ENCODE results near the gene TMEM184A.

TMEM184A gene

GRCh38 chr7:1550846-1551155, 5.2 kb downstream of the TMEM184A start:
- no peak for DNase-seq (ENCODE audit: low read depth in 2 of 2)

DNA sequence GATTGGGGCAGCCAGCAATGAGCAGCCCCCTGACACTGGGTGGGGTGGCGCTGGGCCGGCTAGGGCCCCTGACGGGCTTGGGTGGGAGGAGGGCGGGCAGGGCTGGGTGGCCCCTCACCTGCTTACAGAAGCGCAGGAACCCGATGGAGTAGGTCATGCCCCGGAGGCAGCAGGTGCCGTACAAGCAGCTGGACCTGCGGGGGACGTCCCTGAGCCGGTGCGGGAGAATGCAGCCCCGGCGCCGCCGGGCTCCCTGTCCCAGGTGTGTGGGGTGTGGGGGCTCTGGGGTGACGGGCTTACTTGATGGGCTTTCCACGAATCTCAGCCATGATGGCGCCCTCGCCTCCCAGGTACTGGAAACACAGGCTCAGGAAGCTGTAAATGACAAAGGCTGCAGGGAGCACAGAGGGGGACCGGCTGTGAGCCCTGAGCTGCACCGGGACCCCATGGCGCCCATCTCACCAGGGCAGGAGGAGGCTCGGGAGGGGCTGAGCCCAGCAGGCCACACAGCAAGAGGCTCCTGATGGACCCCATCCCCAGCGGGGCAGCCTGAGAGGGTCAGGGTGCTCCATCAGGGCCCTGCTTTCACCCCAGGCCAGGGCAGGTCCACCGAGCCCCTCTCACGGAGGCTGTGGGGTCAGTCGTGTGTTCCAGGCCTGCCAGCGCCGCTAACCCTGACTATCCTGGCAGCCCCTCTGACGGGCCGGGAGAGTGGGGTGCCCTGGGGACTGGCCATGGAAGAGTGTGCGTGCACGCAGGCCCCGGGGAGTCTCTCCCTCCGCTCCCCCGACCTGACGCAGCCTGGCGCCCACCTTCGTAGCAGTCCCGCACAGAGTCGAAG, 5.8 kb downstream of the TMEM184A start:
- no peak for DNase-seq (ENCODE audit: low read depth in 2 of 2)

GRCh38 chr7:1549357-1550004, 6.5 kb downstream of the TMEM184A start:
- DNase-seq (ENCODE audit: low read depth in 2 of 2), result no peak

DNA sequence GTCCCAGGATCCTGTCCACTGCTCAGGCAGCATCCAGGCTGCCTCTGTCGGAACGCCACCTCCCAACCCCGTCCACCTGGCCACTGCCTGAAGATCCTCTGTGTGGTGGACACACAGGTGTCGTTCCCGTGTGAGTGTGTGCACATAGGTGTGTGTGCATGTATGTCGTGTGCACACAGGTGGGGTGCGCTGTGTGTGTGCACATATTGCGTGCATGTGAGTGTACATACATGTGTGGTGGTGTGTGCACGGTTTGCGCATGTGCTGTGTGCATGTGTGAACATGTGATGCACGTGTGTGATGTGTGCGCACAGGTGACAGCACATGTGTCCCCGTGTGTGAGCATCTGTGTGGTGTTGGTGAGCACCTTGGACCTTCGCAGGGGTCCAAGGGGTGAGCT, 7.1 kb downstream of the TMEM184A start:
- DNase-seq (ENCODE audit: low read depth in 2 of 2), result no peak

- DNase-seq (ENCODE audit: low read depth in 2 of 2), result no peak
Measured at GRCh38 chr7:1548438-1548831, 7.6 kb downstream of the TMEM184A start.

- DNase-seq (ENCODE audit: low read depth in 2 of 2), result no peak
Measured at GRCh38 chr7:1547777-1548437, 8.1 kb downstream of the TMEM184A start.

DNA sequence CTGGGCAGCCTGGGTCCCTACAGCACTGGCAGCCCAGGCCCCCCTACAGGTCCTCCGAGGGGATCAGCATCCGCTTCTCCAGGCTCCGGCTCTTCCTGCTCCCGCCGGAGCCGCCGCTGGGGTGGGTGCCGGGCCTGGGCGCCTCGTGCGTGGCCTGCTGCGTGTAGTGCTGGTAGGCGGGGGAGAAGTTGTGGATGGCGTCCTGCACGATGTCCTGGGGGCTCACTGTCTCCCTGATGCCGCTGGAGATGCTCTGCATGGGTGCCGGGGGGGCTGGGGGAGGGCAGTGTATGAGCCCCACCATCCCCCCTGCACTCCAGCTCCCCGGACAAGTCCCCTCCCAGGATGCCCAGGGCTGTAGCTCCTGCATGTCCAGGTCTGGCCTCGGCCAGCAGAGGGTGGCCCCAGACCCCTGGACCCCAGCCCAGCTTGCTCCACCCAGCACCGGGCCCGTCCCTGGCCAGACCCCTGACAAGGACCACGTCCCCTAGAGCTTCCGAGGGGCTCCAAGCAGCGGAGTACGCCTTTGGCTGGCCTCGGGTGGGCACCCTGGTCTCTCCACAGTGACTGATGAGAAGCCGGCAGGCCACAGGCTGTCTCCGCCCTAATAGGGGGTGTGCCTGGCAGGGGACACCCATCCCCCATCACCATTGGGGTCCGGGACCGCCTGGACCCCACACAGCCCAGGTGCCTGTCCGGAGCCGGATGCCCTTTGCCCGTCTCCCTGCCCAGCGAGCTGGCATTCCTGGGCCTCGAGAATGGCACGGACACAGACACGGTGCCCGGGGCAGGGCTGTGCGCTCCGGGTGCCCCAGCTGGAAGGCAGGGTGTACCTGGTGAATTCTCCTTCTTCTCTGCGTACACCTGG, 8.9 kb downstream of the TMEM184A start:
- no peak for DNase-seq (ENCODE audit: low read depth in 2 of 2)

- no peak for DNase-seq (ENCODE audit: low read depth in 2 of 2)
Measured at GRCh38 chr7:1546274-1546908, 9.6 kb downstream of the TMEM184A start.

- no peak for DNase-seq (ENCODE audit: low read depth in 2 of 2)
Measured at GRCh38 chr7:1545417-1546246, 10.4 kb downstream of the TMEM184A start.

GRCh38 chr7:1544896-1545416, 11.0 kb downstream of the TMEM184A start:
- DNase-seq (ENCODE audit: low read depth in 2 of 2), result no peak

GRCh38 chr7:1544178-1544895, 11.7 kb downstream of the TMEM184A start:
- DNase-seq (ENCODE audit: low read depth in 2 of 2), result no peak

DNA sequence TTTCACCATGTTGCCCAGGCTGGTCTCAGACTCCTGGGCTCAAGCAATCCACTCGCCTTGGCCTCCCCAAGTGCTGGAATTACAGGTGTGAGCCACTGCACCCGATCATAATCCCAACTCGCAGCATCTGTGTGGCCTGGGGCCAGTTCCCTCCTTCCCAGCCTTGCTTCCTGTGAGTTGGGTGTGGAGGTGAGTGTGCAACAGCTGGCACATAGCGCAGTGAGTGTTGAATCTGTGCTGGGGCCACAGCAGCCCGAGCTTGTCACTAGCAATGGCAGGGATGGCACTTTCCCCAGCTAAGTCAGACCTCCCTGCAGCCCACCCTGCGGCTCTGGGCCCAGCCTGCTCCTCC, 12.2 kb downstream of the TMEM184A start:
- no peak for DNase-seq (ENCODE audit: low read depth in 2 of 2)

DNA sequence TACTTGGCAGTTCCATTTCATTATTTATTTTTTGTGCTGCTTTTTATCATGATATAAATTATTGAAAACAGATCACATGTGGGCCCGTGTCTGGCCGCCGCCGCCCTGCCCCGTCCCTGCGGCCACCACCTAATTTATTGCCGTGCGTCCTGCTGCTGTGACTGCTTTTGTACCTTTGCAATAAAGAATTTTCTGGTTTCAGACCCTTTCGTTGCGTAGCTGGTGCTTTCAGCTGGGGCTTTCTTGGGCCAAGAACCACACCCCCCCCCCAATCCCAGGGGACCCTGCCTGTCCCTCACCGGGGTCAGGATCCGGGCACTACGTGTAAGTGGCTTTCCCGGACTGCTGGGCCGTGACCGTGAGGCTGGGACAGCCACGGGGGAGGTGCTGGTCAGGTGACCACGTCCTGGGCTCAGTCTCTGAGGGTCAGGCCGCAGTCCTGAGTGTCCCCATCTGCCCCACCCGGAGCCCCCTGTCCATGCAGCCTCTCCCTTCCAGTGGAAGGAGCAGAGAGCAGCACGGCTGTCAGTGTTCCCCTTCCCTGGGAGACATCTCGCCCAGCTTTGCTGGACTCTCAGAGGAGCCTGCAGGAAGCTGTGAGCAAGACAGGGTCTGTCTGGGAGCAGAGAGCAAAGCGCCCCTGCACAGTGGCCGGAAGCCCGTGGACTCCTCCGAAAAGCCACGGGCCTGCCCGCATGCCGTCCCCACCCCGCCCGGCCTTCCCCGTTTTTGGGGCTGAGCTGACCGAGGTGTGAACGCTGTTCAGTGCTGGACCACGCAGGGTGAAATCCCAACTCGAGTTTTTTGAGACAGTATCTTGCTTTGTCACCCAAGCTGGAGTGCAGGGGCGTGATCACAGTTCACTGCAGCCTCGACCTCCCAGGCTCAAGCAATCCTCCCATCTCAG, 12.9 kb downstream of the TMEM184A start:
- no peak for DNase-seq (ENCODE audit: low read depth in 2 of 2)

DNA sequence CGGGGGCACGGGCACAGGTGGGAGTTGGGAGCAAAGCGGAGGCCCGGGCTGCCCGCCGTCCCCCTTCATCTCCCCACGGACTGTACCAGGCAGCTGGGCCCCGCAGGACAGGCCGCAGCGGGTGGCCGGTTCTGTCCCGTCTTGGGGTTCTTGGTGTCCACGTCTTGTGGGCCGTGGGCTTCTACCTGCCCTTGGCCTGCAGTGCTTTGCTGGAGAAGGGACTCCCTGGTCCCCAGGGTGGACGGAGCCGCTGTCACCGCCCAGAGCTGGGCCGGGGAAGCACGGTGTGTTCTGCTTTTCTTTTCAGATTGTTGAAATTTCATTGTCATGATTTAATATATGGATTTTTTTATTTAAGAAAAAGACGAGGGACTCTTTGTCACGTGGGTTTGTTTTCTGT, 13.7 kb downstream of the TMEM184A start:
- DNase-seq (ENCODE audit: low read depth in 2 of 2), result no peak

DNA sequence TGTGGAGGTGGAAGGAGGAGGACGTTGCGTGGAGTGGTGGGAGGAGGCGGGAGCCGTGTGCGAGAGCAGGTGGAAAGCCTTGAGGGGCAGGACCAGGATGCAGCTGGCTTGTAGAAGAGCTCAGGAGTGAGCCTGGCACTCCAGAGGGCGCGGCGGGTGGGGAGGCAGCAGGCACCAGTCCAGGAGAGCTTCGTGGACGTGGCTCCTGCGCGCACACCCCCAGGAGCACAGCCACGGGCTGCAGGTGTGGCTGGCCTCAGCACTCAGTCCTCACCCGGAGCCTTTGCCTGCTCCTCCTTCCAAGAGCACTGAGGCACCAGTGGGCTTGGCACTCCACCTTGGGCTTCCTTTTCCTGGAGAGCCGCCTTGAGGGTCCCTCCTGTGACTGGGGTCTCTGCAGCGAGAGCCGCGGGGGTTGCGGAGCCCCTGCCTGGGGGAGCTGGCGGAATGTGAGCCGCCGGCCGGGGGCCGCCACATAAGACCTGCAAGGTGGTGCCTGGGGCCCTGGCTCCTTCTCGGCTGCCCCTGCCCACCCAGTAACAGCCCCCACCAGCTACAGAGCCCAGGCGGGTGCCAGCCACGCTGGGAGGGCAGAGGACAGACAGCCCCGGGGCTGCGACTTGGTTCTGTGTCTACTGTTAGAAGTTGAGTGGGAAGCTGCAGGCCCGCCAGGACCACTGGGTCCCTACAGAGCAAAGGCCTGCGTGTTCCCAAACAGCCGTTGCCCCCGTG, 14.4 kb downstream of the TMEM184A start:
- no peak for DNase-seq (ENCODE audit: low read depth in 2 of 2)

- no peak for DNase-seq (ENCODE audit: low read depth in 2 of 2)
Measured at GRCh38 chr7:1540776-1541271, 15.2 kb downstream of the TMEM184A start.

DNA sequence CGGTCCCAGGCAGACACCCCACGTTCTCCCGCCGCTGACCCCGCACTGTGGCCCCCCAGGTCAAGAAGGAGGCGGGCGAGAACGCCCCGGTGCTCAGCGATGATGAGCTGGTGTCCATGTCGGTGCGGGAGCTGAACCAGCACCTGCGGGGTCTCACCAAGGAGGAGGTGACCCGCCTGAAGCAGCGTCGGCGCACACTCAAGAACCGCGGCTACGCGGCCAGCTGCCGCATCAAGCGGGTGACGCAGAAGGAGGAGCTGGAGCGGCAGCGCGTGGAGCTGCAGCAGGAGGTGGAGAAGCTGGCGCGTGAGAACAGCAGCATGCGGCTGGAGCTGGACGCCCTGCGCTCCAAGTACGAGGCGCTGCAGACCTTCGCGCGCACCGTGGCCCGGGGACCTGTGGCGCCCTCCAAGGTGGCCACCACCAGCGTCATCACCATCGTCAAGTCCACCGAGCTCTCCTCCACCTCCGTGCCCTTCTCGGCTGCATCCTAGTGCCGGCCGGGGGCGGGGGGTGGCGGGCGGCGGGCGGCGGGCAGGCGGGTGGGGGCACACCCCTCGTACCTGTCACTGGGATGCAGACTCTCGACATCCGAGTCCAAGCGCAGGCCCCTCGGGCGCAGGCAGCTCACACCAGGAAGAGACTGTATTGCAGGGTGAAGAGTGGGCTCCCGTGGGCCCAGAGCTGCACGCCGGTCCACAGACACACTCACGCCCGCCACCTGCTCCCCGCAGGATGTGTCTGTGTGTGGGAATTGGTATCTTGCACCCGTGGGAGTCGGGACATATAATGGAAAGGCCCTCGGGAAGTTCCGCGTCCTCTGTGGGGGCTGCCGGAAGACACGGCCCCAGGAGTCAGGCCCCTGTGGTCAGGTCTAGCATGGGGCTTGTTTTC, 15.9 kb downstream of the TMEM184A start:
- DNase-seq (ENCODE audit: low read depth in 2 of 2), result no peak
